Liver (tissue), 9 donors: ENCODE results near the gene APP. TPM values are rescaled to one million over a fixed set of nuclear protein-coding genes. Genes with fewer than 3 reads are reported as not detected.

Experiments
- DNase-seq: peaks from one replicate; pipeline ENCODE4 v3.0.0-alpha.2; 2017; ENCODE audit warnings: low spot score
- H3K27ac ChIP-seq, 2 donors: one replicate each; pipeline ENCODE4 v1.7.0; 2013; ENCODE audit warnings: inconsistent platforms in 2 of 2, low read length in 2 of 2, control low read depth in 1 of 2, low read depth in 1 of 2, mild to moderate bottlenecking in 1 of 2
- H3K27me3 ChIP-seq, 4 donors: one replicate each; pipeline versions ENCODE4 v1.6.1 to v1.7.0; 2013; ENCODE audit warnings: low read length in 3 of 4, inconsistent platforms in 1 of 4, mild to moderate bottlenecking in 1 of 4, moderate library complexity in 1 of 4; ENCODE audit not compliant: control insufficient read depth in 4 of 4, insufficient read depth in 4 of 4
- H3K36me3 ChIP-seq, 4 donors: one replicate each; pipeline versions ENCODE4 v1.6.1 to v1.7.0; 2013; ENCODE audit warnings: low read length in 3 of 4, mild to moderate bottlenecking in 3 of 4, low read depth in 1 of 4, moderate library complexity in 1 of 4; ENCODE audit not compliant: control insufficient read depth in 4 of 4, insufficient read depth in 3 of 4
- H3K4me1 ChIP-seq, 4 donors: one replicate each; pipeline versions ENCODE4 v1.6.1 to v1.7.0; 2013; ENCODE audit warnings: low read length in 3 of 4, mild to moderate bottlenecking in 3 of 4, moderate library complexity in 1 of 4; ENCODE audit not compliant: control insufficient read depth in 4 of 4, insufficient read depth in 4 of 4
- H3K4me3 ChIP-seq, 3 donors: one replicate each; pipeline versions ENCODE4 v1.6.1 to v1.7.0; 2013; ENCODE audit warnings: low read length in 3 of 3, control low read depth in 1 of 3, low read depth in 1 of 3, mild to moderate bottlenecking in 1 of 3
- H3K9ac ChIP-seq, 2 donors: one replicate each; pipeline ENCODE4 v1.7.0; 2013; ENCODE audit warnings: low read length in 2 of 2, mild to moderate bottlenecking in 2 of 2, moderate library complexity in 2 of 2, control low read depth in 1 of 2, low read depth in 1 of 2
- H3K9me3 ChIP-seq, 4 donors: one replicate each; pipeline versions ENCODE4 v1.6.1 to v1.7.0; 2013; ENCODE audit warnings: low read length in 3 of 4; ENCODE audit not compliant: control insufficient read depth in 4 of 4
- CTCF ChIP-seq: fragments of 150-350 bp; IDR thresholded peaks from 2 replicates; pipeline ENCODE4 v1.5.1; 2017; ENCODE audit warnings: improper control_type of control experiment, low read depth, low read length; ENCODE audit not compliant: missing input control
- EGR1 ChIP-seq, 2 donors: IDR thresholded peaks; 2 replicates each; pipeline ENCODE4 v1.6.1; 2016 to 2018; ENCODE audit warnings: antibody characterized with exemption in 2 of 2, low read depth in 2 of 2
- FOXA1 ChIP-seq: IDR thresholded peaks from 2 replicates; pipeline ENCODE4 v1.6.1; 2016; ENCODE audit warnings: antibody characterized with exemption
- FOXA2 ChIP-seq: IDR thresholded peaks from 2 replicates; pipeline ENCODE4 v1.6.1; 2016; ENCODE audit warnings: antibody characterized with exemption
- GABPA ChIP-seq, 2 donors: IDR thresholded peaks in 1 of 2; conservative IDR thresholded peaks in 1 of 2; 2 replicates each; pipeline ENCODE4 v1.6.1; 2016; ENCODE audit warnings: antibody characterized with exemption in 2 of 2, mild to moderate bottlenecking in 1 of 2, moderate library complexity in 1 of 2
- HNF4A ChIP-seq, 2 donors: conservative IDR thresholded peaks; 2 replicates each; pipeline ENCODE4 v1.6.1; 2016; ENCODE audit warnings: antibody characterized with exemption in 2 of 2, mild to moderate bottlenecking in 2 of 2
- HNF4G ChIP-seq: IDR thresholded peaks from 2 replicates; pipeline ENCODE4 v1.6.1; 2016; ENCODE audit warnings: antibody characterized with exemption
- JUND ChIP-seq, 2 donors: IDR thresholded peaks; 2 replicates each; pipeline ENCODE4 v1.6.1; 2016; ENCODE audit warnings: antibody characterized with exemption in 2 of 2
- NR2F2 ChIP-seq: IDR thresholded peaks from 2 replicates; pipeline ENCODE4 v1.6.1; 2016; ENCODE audit warnings: antibody characterized with exemption
- RAD21 ChIP-seq, 2 donors: IDR thresholded peaks; 2 replicates each; pipeline ENCODE4 v1.6.1; 2016; ENCODE audit warnings: antibody characterized with exemption in 2 of 2, mild to moderate bottlenecking in 2 of 2
- REST ChIP-seq: IDR thresholded peaks from 2 replicates; pipeline ENCODE4 v1.6.1; 2016; ENCODE audit warnings: antibody characterized with exemption, mild to moderate bottlenecking
- RXRA ChIP-seq, 2 donors: IDR thresholded peaks; 2 replicates each; pipeline ENCODE4 v1.6.1; 2017 to 2018; ENCODE audit warnings: antibody characterized with exemption in 2 of 2, mild to moderate bottlenecking in 1 of 2
- SP1 ChIP-seq: IDR thresholded peaks from 2 replicates; pipeline ENCODE4 v1.6.1; 2018; ENCODE audit warnings: antibody characterized with exemption, mild to moderate bottlenecking
- TAF1 ChIP-seq: conservative IDR thresholded peaks from 2 replicates; pipeline ENCODE4 v1.6.1; 2016; ENCODE audit warnings: antibody characterized with exemption, mild to moderate bottlenecking
- YY1 ChIP-seq: IDR thresholded peaks from 2 replicates; pipeline ENCODE4 v1.6.1; 2016; ENCODE audit warnings: antibody characterized with exemption, mild to moderate bottlenecking
- WGBS: extraction: QIAGEN DNeasy Blood & Tissue Kit; methylation state at CpG from one replicate; pipeline ENCODE4 v1.1.7; 2013; 5-methylcytosine and 5-hydroxymethylcytosine counted together
- polyA plus RNA-seq, 2 donors: library from polyadenylated mRNA; stranded (reverse) in 1 of 2; unstranded in 1 of 2; fragments of 200-250 nt in 1 of 2; fragments of >200 nt in 1 of 2; fragmentation: Nextera tagmentation in 1 of 2; extraction: Ambion mirVana in 1 of 2; gene quantifications; one replicate each; pipeline versions ENCODE4 v1.2.1 to v1.2.3, GENCODE V29; 2013 to 2015
- total RNA-seq, 2 donors: library from RNA; depleted of rRNA; stranded (reverse); fragments of >200 nt; gene quantifications; one replicate each; pipeline ENCODE4 v1.2.3, GENCODE V29; 2014
- TF ChIP-seq, protein P1 (sequence below): IDR thresholded peaks from 2 replicates; pipeline ENCODE4 v1.6.1; 2016; ENCODE audit warnings: antibody characterized with exemption
- TF ChIP-seq, protein P2 (sequence below): IDR thresholded peaks from 2 replicates; pipeline ENCODE4 v1.6.1; 2016; ENCODE audit warnings: antibody characterized with exemption
- TF ChIP-seq, protein P3 (sequence below): IDR thresholded peaks from 2 replicates; pipeline ENCODE4 v1.6.1; 2016; ENCODE audit warnings: antibody characterized with exemption
- donor health status: healthy.
- donor health status: healthy.
- donor health status: healthy.
- donor health status: healthy.
- donor health status: healthy.

APP gene
- total and polyA plus RNA-seq, 4 donors, result 24.9 to 201 (median 111) TPM

- 47% methylated on average over 6 of the region's 6 CpGs for WGBS
- DNase-seq, result no peak
- Histone ChIP-seq H3K36me3 (no peaks in the 10 kb centered on the region), H3K4me3 (no peak overlapping the region), H3K27me3 (no peaks in the 10 kb centered on the region), H3K9ac (no peak overlapping the region), H3K4me1 (peaks cover 0 to 15% (median 7%) of the 10 kb centered on the region in 4 donors), H3K27ac (peak overlapping the region; percentile 19 to 45), H3K9me3 (no peaks in the 10 kb centered on the region)
- TF ChIP-seq YY1 (no peak), FOXA2 (peak; percentile 65), RAD21 (IDR thresholded peaks at IDR 0.05) (peak in 1 of 2 donors; percentile 25), HNF4G (peak; percentile 22), SP1 (peak; percentile 57), HNF4A (conservative IDR thresholded peaks at IDR 0.05) (peak in 1 of 2 donors; percentile 24), RXRA (IDR thresholded peaks at IDR 0.05) (peak; percentile 80 to 82), CTCF (no peak), EGR1 (IDR thresholded peaks at IDR 0.05; ENCODE audit: low read depth in 2 of 2) (no peak), JUND (IDR thresholded peaks at IDR 0.05) (peak; percentile 42 to 70), FOXA1 (no peak), GABPA (IDR thresholded peaks at IDR 0.05 in 1 of 2, conservative IDR thresholded peaks at IDR 0.05 in 1 of 2) (peak in 1 of 2 donors; percentile 16), REST (peak; percentile 28), NR2F2 (peak; percentile 15), TAF1 (no peak)
- TF ChIP-seq, protein P1, sequence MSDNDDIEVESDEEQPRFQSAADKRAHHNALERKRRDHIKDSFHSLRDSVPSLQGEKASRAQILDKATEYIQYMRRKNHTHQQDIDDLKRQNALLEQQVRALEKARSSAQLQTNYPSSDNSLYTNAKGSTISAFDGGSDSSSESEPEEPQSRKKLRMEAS, result no peak
- TF ChIP-seq, protein P2, sequence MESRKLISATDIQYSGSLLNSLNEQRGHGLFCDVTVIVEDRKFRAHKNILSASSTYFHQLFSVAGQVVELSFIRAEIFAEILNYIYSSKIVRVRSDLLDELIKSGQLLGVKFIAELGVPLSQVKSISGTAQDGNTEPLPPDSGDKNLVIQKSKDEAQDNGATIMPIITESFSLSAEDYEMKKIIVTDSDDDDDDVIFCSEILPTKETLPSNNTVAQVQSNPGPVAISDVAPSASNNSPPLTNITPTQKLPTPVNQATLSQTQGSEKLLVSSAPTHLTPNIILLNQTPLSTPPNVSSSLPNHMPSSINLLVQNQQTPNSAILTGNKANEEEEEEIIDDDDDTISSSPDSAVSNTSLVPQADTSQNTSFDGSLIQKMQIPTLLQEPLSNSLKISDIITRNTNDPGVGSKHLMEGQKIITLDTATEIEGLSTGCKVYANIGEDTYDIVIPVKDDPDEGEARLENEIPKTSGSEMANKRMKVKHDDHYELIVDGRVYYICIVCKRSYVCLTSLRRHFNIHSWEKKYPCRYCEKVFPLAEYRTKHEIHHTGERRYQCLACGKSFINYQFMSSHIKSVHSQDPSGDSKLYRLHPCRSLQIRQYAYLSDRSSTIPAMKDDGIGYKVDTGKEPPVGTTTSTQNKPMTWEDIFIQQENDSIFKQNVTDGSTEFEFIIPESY, result no peak
- TF ChIP-seq, protein P3, sequence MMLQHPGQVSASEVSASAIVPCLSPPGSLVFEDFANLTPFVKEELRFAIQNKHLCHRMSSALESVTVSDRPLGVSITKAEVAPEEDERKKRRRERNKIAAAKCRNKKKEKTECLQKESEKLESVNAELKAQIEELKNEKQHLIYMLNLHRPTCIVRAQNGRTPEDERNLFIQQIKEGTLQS, result peak; percentile 78
These were observed 30.4 kb downstream of the APP start for GRCh38 chr21:26140164-26140579.
